GM23338 (cell line): ENCODE data around the gene CST9L.

ENCODE experiments used
- CTCF ChIP-seq, 2 experiments: fragments of 200-600 bp in 1 of 2; sonication (generic) in 1 of 2; conservative IDR thresholded peaks; 2 replicates each; pipeline versions ENCODE4 v1.5.1 to v1.6.1; 2016 to 2017; ENCODE audit warnings: antibody characterized with exemption in 2 of 2, low read depth in 2 of 2, mild to moderate bottlenecking in 2 of 2, moderate library complexity in 1 of 2
- EZH2 ChIP-seq: fragments of 200-600 bp; sonication (generic); IDR thresholded peaks from one replicate; pipeline ENCODE4 v1.8.0; 2017; ENCODE audit warnings: antibody characterized with exemption, mild to moderate bottlenecking, low read depth; ENCODE audit not compliant: unreplicated experiment
- REST ChIP-seq: IDR thresholded peaks from one replicate; pipeline ENCODE4 v1.6.1; 2018; ENCODE audit warnings: antibody characterized with exemption; ENCODE audit not compliant: unreplicated experiment

GRCh38 chr20:23562721-23563342 is 5.5 kb downstream of the CST9L start:
- TF ChIP-seq EZH2 (no peak), CTCF (conservative IDR thresholded peaks at IDR 0.05; ENCODE audit: low read depth in 2 of 2) (no peak), REST (no peak)
